Keratinocyte (primary cell): ENCODE results near the gene PCDHB4. TPM values are rescaled to one million over a fixed set of nuclear protein-coding genes. Genes with fewer than 3 reads are reported as not detected.
A peak's percentile ranks its signal among the peaks of the same experiment; 100 is the strongest.
"Not testable (repeated sequence)": the region's sequence is repeated elsewhere in the genome, so short reads cannot be mapped to it uniquely, and the experiment has no call there.

ENCODE experiments used
- DNase-seq: peaks from one replicate; pipeline ENCODE4 v3.0.0-alpha.2; 2011; ENCODE audit warnings: low read depth, missing footprints, low spot score
- FAIRE-seq: peaks from 2 replicates; lab custom pipeline; 2011; peaks lifted over from hg19 to GRCh38; lab: Jason Lieb, UNC
- H2AFZ ChIP-seq: 2 replicates; pipeline ENCODE4 v1.6.0; 2012; ENCODE audit warnings: low read length, control low read depth, inconsistent platforms; ENCODE audit not compliant: control insufficient read depth
- H3K27ac ChIP-seq: 2 replicates; pipeline ENCODE4 v1.5.1; 2011; ENCODE audit warnings: low read length; ENCODE audit not compliant: control insufficient read depth, insufficient read depth
- H3K27me3 ChIP-seq: 3 replicates; pipeline ENCODE4 v1.6.0; 2011; ENCODE audit warnings: low read length; ENCODE audit not compliant: control insufficient read depth, insufficient read depth; ENCODE audit errors: extremely low read depth
- H3K36me3 ChIP-seq, 2 experiments: 2 replicates in 1 of 2; 3 replicates in 1 of 2; pipeline ENCODE4 v1.5.1; 2011; ENCODE audit warnings: low read length in 2 of 2, mild to moderate bottlenecking in 1 of 2; ENCODE audit not compliant: control insufficient read depth in 2 of 2, insufficient read depth in 2 of 2; ENCODE audit errors: extremely low read depth in 1 of 2
- H3K4me1 ChIP-seq: 3 replicates; pipeline ENCODE4 v1.5.1; 2011; ENCODE audit warnings: low read length; ENCODE audit not compliant: control insufficient read depth, insufficient read depth; ENCODE audit errors: extremely low read depth
- H3K4me2 ChIP-seq: 3 replicates; pipeline ENCODE4 v1.6.0; 2011; ENCODE audit warnings: low read depth, low read length; ENCODE audit not compliant: control insufficient read depth, insufficient read depth; ENCODE audit errors: extremely low read depth
- H3K4me3 ChIP-seq, 3 experiments: fragments of 200-600 bp in 1 of 3; sonication (generic) in 1 of 3; 2 replicates in 2 of 3; 3 replicates in 1 of 3; pipeline ENCODE4 v1.5.1; 2011 to 2016; ENCODE audit warnings: low read length in 3 of 3, mild to moderate bottlenecking in 3 of 3, control low read depth in 2 of 3, inconsistent platforms in 1 of 3, low read depth in 1 of 3, mixed read lengths in 1 of 3, mixed run types in 1 of 3, moderate library complexity in 1 of 3; ENCODE audit not compliant: control insufficient read depth in 2 of 3, insufficient read depth in 2 of 3; ENCODE audit errors: extremely low read depth in 1 of 3
- H3K79me2 ChIP-seq: 2 replicates; pipeline ENCODE4 v1.6.0; 2012; ENCODE audit warnings: low read length; ENCODE audit not compliant: control insufficient read depth, insufficient read depth
- H3K9ac ChIP-seq: 3 replicates; pipeline ENCODE4 v1.6.0; 2011; ENCODE audit warnings: low read length; ENCODE audit not compliant: control insufficient read depth, insufficient read depth; ENCODE audit errors: extremely low read depth
- H3K9me1 ChIP-seq: 3 replicates; pipeline ENCODE4 v1.6.0; 2011; ENCODE audit warnings: low read length; ENCODE audit not compliant: control insufficient read depth, insufficient read depth; ENCODE audit errors: extremely low read depth
- H3K9me3 ChIP-seq: 2 replicates; pipeline ENCODE4 v1.5.1; 2012; ENCODE audit warnings: low read depth, low read length; ENCODE audit not compliant: control insufficient read depth
- H4K20me1 ChIP-seq: 3 replicates; pipeline ENCODE4 v1.6.0; 2011; ENCODE audit warnings: low read length; ENCODE audit not compliant: control insufficient read depth, insufficient read depth; ENCODE audit errors: extremely low read depth
- CTCF ChIP-seq, 3 experiments: IDR thresholded peaks in 1 of 3; conservative IDR thresholded peaks in 1 of 3; optimal IDR thresholded peaks in 1 of 3; 2 replicates in 2 of 3; 3 replicates in 1 of 3; pipeline versions ENCODE3 to v1.5.1; 2011; ENCODE audit warnings: low read length in 3 of 3, mild to moderate bottlenecking in 3 of 3, moderate library complexity in 2 of 3, control low read depth in 1 of 3, inconsistent platforms in 1 of 3; ENCODE audit not compliant: insufficient read depth in 2 of 3; ENCODE audit errors: extremely low read depth in 1 of 3
- EZH2 ChIP-seq: IDR thresholded peaks from one replicate; pipeline ENCODE4 v1.6.1; 2012; ENCODE audit warnings: inconsistent platforms, mild to moderate bottlenecking, low read length, moderate library complexity
- dilution Hi-C: fragments of 300-500 bp; cut with MboI; formaldehyde crosslinking; loops from one replicate; pipeline ENCODE4 v1.7.0; 2020; ENCODE audit warnings: low sequenced_read_pairs; ENCODE audit not compliant: extremely low pct_ligation_motif_present
- polyA plus RNA-seq, 5 experiments: library from polyadenylated mRNA; depleted of rRNA in 3 of 5; stranded (reverse) in 3 of 5; stranded (forward) in 1 of 5; unstranded in 1 of 5; fragments of >200 nt; gene quantifications; 1 replicate in 1 of 5; 2 replicates in 3 of 5; 3 replicates in 1 of 5; pipeline versions ENCODE4 v1.2.1 to v1.2.3, GENCODE V29; 2011 to 2012; ENCODE audit warnings: missing spikeins in 2 of 5, low read depth in 1 of 5, low replicate concordance in 1 of 5

The PCDHB4 gene
- polyA plus RNA-seq, 1 donor (not counting 4 experiments of a cell fraction or from before 2014, with no cell fraction given) = 0.04 TPM

- no peaks in the 10 kb centered on the region for H3K79me2 ChIP-seq
- H3K36me3 ChIP-seq = no peaks in the 10 kb centered on the region
- no peak for DNase-seq
Measured at GRCh38 chr5:141172381-141173204, 51.0 kb downstream of the PCDHB4 start, which contains the start of gene PCDHB7. Gene PCDHB7 (plus strand): TSS chr5:141172644. CDS start chr5:141172836, 192 bp downstream.

GRCh38 chr5:141174291-141175104, 52.9 kb downstream of the PCDHB4 start:
- dilution Hi-C loops, H3K36me3 ChIP-seq, FAIRE-seq, H3K4me1 ChIP-seq, H3K79me2 ChIP-seq, H3K27me3 ChIP-seq, H3K4me3 ChIP-seq, H2AFZ ChIP-seq, H4K20me1 ChIP-seq, H3K4me2 ChIP-seq, H3K9me1 ChIP-seq, DNase-seq, H3K27ac ChIP-seq, H3K9ac ChIP-seq, H3K9me3 ChIP-seq: not testable (repeated sequence)

More at GRCh38 chr5:141172381-141173204, 51.0 kb downstream of the PCDHB4 start, which contains the start of gene PCDHB7:
- dilution Hi-C loops = no loop called here
- no peak for FAIRE-seq
- H3K4me1 ChIP-seq = no peaks in the 10 kb centered on the region
- H3K27ac ChIP-seq = no peak within 1 kb of the TSS
- TF ChIP-seq EZH2 (no peak), CTCF (optimal IDR thresholded peaks at IDR 0.05 in 1 of 3, IDR thresholded peaks at IDR 0.05 in 1 of 3, conservative IDR thresholded peaks at IDR 0.05 in 1 of 3; ENCODE audit: extremely low read depth in 1 of 3, insufficient read depth in 2 of 3, low read length in 3 of 3) (peak in 1 of 3 experiments; percentile 21)
- H2AFZ ChIP-seq = no peak within 1 kb of the TSS
- no peak within 1 kb of the TSS for H3K4me2 ChIP-seq
- H4K20me1 ChIP-seq = no peaks in the 10 kb centered on the region
- H3K27me3 ChIP-seq = no peaks in the 10 kb centered on the region
- H3K9ac ChIP-seq = no peak within 1 kb of the TSS
- no peaks in the 10 kb centered on the region for H3K9me1 ChIP-seq
- H3K9me3 ChIP-seq = peaks cover 4% of the 10 kb centered on the region
- H3K4me3 ChIP-seq = no peak within 1 kb of the TSS

Other genes starting within 250 kb of the PCDHB4 start
- gene PCDHA12, start 246.5 kb upstream of the PCDHB4 start, polyA plus RNA-seq = 0.04 to 0.40 TPM (median 0.07 TPM) in 3 replicates
- 0.04 to 0.12 TPM in 2 of 3 replicates, not detected in the other for gene PCDHA13, start 239.7 kb upstream of the PCDHB4 start, polyA plus RNA-seq
- 0.14 to 0.64 TPM (median 0.45 TPM) in 3 replicates for gene PCDHAC1, start 195.5 kb upstream of the PCDHB4 start, polyA plus RNA-seq
- 1.2 to 2.1 TPM (median 1.9 TPM) in 3 replicates for gene PCDHAC2, start 155.3 kb upstream of the PCDHB4 start, polyA plus RNA-seq
- gene PCDHB1, start 70.4 kb upstream of the PCDHB4 start, polyA plus RNA-seq = not detected in 3 replicates
- 0.26 to 1.1 TPM (median 0.46 TPM) in 3 replicates for gene PCDHB2, start 27.2 kb upstream of the PCDHB4 start, polyA plus RNA-seq
- 0.03 to 0.08 TPM (median 0.05 TPM) in 3 replicates for gene PCDHB3, start 21.3 kb upstream of the PCDHB4 start, polyA plus RNA-seq
- gene PCDHB5, start 13.4 kb downstream of the PCDHB4 start, polyA plus RNA-seq = 0.07 to 0.10 TPM (median 0.09 TPM) in 3 replicates
- 0.03 to 0.08 TPM (median 0.05 TPM) in 3 replicates for gene PCDHB6, start 28.2 kb downstream of the PCDHB4 start, polyA plus RNA-seq
- gene PCDHB7, start 50.8 kb downstream of the PCDHB4 start, polyA plus RNA-seq = not detected in 3 replicates
- gene PCDHB8, start 56.0 kb downstream of the PCDHB4 start, polyA plus RNA-seq = not detected in 3 replicates
- 0.02 to 0.09 TPM (median 0.07 TPM) in 3 replicates for gene PCDHB16, start 60.6 kb downstream of the PCDHB4 start, polyA plus RNA-seq
- gene PCDHB9, start 65.3 kb downstream of the PCDHB4 start, polyA plus RNA-seq = 0.01 TPM in 1 of 3 replicates, not detected in the others
- gene PCDHB10, start 70.5 kb downstream of the PCDHB4 start, polyA plus RNA-seq = 0.04 to 0.07 TPM (median 0.05 TPM) in 3 replicates
- not detected in 3 replicates for gene PCDHB11, start 77.8 kb downstream of the PCDHB4 start, polyA plus RNA-seq
- 0.03 TPM in 1 of 3 replicates, not detected in the others for gene PCDHB12, start 86.9 kb downstream of the PCDHB4 start, polyA plus RNA-seq
- gene PCDHB13, start 92.1 kb downstream of the PCDHB4 start, polyA plus RNA-seq = 0.07 to 0.13 TPM (median 0.09 TPM) in 3 replicates
- 0.13 to 0.41 TPM (median 0.20 TPM) in 3 replicates for gene PCDHB14, start 101.5 kb downstream of the PCDHB4 start, polyA plus RNA-seq
- gene PCDHB15, start 123.6 kb downstream of the PCDHB4 start, polyA plus RNA-seq = 0.03 to 0.31 TPM (median 0.09 TPM) in 3 replicates
- gene SLC25A2, start 182.2 kb downstream of the PCDHB4 start, polyA plus RNA-seq = not detected in 3 replicates
- 37.5 to 58.9 TPM (median 47.5 TPM) in 3 replicates for gene TAF7, start 199.0 kb downstream of the PCDHB4 start, polyA plus RNA-seq
- 0.08 to 0.17 TPM (median 0.09 TPM) in 3 replicates for gene PCDHGA1, start 208.7 kb downstream of the PCDHB4 start, polyA plus RNA-seq
- gene PCDHGA2, start 216.9 kb downstream of the PCDHB4 start, polyA plus RNA-seq = 0.14 to 0.37 TPM (median 0.35 TPM) in 3 replicates
- gene PCDHGA3, start 222.0 kb downstream of the PCDHB4 start, polyA plus RNA-seq = 0.03 to 0.05 TPM in 2 of 3 replicates, not detected in the other
- 0.08 to 0.15 TPM (median 0.09 TPM) in 3 replicates for gene PCDHGB1, start 228.3 kb downstream of the PCDHB4 start, polyA plus RNA-seq
- 0.05 to 0.15 TPM (median 0.14 TPM) in 3 replicates for gene PCDHGA4, start 233.2 kb downstream of the PCDHB4 start, polyA plus RNA-seq
- 0.12 to 0.15 TPM (median 0.12 TPM) in 3 replicates for gene PCDHGB2, start 238.2 kb downstream of the PCDHB4 start, polyA plus RNA-seq
- 0.01 to 0.07 TPM (median 0.06 TPM) in 3 replicates for gene PCDHGA5, start 242.3 kb downstream of the PCDHB4 start, polyA plus RNA-seq
- 0.17 to 0.28 TPM (median 0.18 TPM) in 3 replicates for gene PCDHGB3, start 248.4 kb downstream of the PCDHB4 start, polyA plus RNA-seq